ENCODE measurements around the gene OSTN. TPM values are rescaled to one million over a fixed set of nuclear protein-coding genes. Genes with fewer than 3 reads are reported as not detected.

OSTN gene
- total RNA-seq, 3 donors from 2014 or later (not counting 1 experiment from before 2014, with no cell fraction given): not detected

DNA sequence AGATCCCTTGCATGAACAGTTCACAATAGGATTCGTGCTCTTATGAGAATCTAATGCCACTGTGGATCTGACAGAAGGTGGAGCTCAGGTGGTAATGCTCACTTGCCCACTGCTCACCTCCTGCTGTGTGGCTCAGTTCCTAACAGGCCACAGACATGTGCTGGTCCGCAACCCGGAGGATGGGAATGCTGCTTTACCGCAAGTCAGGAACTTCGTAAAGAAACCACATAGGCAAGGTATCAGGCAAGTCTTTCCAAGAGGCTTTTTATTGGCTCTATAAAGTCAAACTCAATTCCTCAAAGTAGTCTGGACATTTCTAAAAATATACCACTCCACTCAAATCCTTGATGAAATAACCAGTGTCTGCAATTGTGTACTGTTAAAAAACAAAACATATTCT lies 56.1 kb downstream of the OSTN start:
- DNase-seq (no peak), ATAC-seq (no peak)
- TF ChIP-seq, protein P1, sequence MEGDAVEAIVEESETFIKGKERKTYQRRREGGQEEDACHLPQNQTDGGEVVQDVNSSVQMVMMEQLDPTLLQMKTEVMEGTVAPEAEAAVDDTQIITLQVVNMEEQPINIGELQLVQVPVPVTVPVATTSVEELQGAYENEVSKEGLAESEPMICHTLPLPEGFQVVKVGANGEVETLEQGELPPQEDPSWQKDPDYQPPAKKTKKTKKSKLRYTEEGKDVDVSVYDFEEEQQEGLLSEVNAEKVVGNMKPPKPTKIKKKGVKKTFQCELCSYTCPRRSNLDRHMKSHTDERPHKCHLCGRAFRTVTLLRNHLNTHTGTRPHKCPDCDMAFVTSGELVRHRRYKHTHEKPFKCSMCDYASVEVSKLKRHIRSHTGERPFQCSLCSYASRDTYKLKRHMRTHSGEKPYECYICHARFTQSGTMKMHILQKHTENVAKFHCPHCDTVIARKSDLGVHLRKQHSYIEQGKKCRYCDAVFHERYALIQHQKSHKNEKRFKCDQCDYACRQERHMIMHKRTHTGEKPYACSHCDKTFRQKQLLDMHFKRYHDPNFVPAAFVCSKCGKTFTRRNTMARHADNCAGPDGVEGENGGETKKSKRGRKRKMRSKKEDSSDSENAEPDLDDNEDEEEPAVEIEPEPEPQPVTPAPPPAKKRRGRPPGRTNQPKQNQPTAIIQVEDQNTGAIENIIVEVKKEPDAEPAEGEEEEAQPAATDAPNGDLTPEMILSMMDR (IDR thresholded peaks at IDR 0.05): no peak
- H3K4me1 Mint-ChIP-seq: peaks cover 0 to 5% of the 10 kb centered on the region in 2 donors
- Histone ChIP-seq H3K36me3 (ENCODE audit: control insufficient read depth, insufficient read depth, low read length) (no peaks in the 10 kb centered on the region), H3K9me3 (ENCODE audit: control insufficient read depth, insufficient read depth, low read length) (no peaks in the 10 kb centered on the region), H3K4me1 (ENCODE audit: control insufficient read depth, insufficient read depth, low read length) (no peaks in the 10 kb centered on the region), H3K27ac (ENCODE audit: low read length) (no peak overlapping the region), H3K27me3 (ENCODE audit: control insufficient read depth, insufficient read depth, low read length) (no peaks in the 10 kb centered on the region), H3K4me3 (ENCODE audit: low read length) (no peak overlapping the region)
- intact Hi-C loops (cut with micrococcal nuclease): no loop called here
- 82% methylated on average over 5 of the region's 5 CpGs for WGBS (ENCODE audit: insufficient coverage)
- no peaks in the 10 kb centered on the region for H3K27me3 Mint-ChIP-seq (ENCODE audit: low read depth in 2 of 2)
- no peaks in the 10 kb centered on the region for H3K36me3 Mint-ChIP-seq
- no peak overlapping the region for H3K27ac Mint-ChIP-seq
- no peaks in the 10 kb centered on the region for H3K9me3 Mint-ChIP-seq
- H3K4me3 Mint-ChIP-seq: no peak overlapping the region

GRCh38 chr3:191256405-191256804 lies 57.4 kb downstream of the OSTN start:
- ATAC-seq: no peak
- no peaks in the 10 kb centered on the region for H3K27me3 Mint-ChIP-seq (ENCODE audit: low read depth in 2 of 2)
- peaks cover 0 to 5% of the 10 kb centered on the region in 2 donors for H3K4me1 Mint-ChIP-seq
- Histone ChIP-seq H3K27me3 (ENCODE audit: control insufficient read depth, insufficient read depth, low read length) (no peaks in the 10 kb centered on the region), H3K9me3 (ENCODE audit: control insufficient read depth, insufficient read depth, low read length) (no peaks in the 10 kb centered on the region), H3K27ac (ENCODE audit: low read length) (no peak overlapping the region), H3K36me3 (ENCODE audit: control insufficient read depth, insufficient read depth, low read length) (no peaks in the 10 kb centered on the region), H3K4me3 (ENCODE audit: low read length) (no peak overlapping the region), H3K4me1 (ENCODE audit: control insufficient read depth, insufficient read depth, low read length) (no peaks in the 10 kb centered on the region)
- TF ChIP-seq, protein P1 (IDR thresholded peaks at IDR 0.05): no peak
- no peaks in the 10 kb centered on the region for H3K9me3 Mint-ChIP-seq
- no peak for DNase-seq
- no peaks in the 10 kb centered on the region for H3K36me3 Mint-ChIP-seq
- no peak overlapping the region for H3K4me3 Mint-ChIP-seq
- intact Hi-C loops (cut with micrococcal nuclease): no loop called here
- no peak overlapping the region for H3K27ac Mint-ChIP-seq

GRCh38 chr3:191257286-191257685 lies 58.2 kb downstream of the OSTN start:
- H3K27me3 ChIP-seq (ENCODE audit: control insufficient read depth, insufficient read depth, low read length): no peaks in the 10 kb centered on the region
- ATAC-seq (no peak), DNase-seq (no peak)
- TF ChIP-seq, protein P1 (IDR thresholded peaks at IDR 0.05): no peak
- H3K36me3 Mint-ChIP-seq: no peaks in the 10 kb centered on the region
- H3K4me3 ChIP-seq (ENCODE audit: low read length): no peak overlapping the region
- no peak overlapping the region for H3K27ac ChIP-seq (ENCODE audit: low read length)
- H3K36me3 ChIP-seq (ENCODE audit: control insufficient read depth, insufficient read depth, low read length): no peaks in the 10 kb centered on the region
- H3K9me3 Mint-ChIP-seq: no peaks in the 10 kb centered on the region
- H3K4me1 Mint-ChIP-seq: peaks cover 0 to 5% of the 10 kb centered on the region in 2 donors
- no peaks in the 10 kb centered on the region for H3K27me3 Mint-ChIP-seq (ENCODE audit: low read depth in 2 of 2)
- no peaks in the 10 kb centered on the region for H3K4me1 ChIP-seq (ENCODE audit: control insufficient read depth, insufficient read depth, low read length)
- intact Hi-C loops (cut with micrococcal nuclease): no loop called here
- no peaks in the 10 kb centered on the region for H3K9me3 ChIP-seq (ENCODE audit: control insufficient read depth, insufficient read depth, low read length)
- no peak overlapping the region for H3K27ac Mint-ChIP-seq
- no peak overlapping the region for H3K4me3 Mint-ChIP-seq
- WGBS (ENCODE audit: insufficient coverage): 100% methylated on average over 2 of the region's 2 CpGs

- Mint-ChIP-seq H3K27me3 (ENCODE audit: low read depth in 2 of 2) (no peaks in the 10 kb centered on the region), H3K9me3 (no peaks in the 10 kb centered on the region), H3K4me3 (no peak overlapping the region), H3K4me1 (peaks cover 0 to 5% of the 10 kb centered on the region in 2 donors), H3K27ac (no peak overlapping the region), H3K36me3 (no peaks in the 10 kb centered on the region)
- Histone ChIP-seq H3K4me1 (ENCODE audit: control insufficient read depth, insufficient read depth, low read length) (no peaks in the 10 kb centered on the region), H3K4me3 (ENCODE audit: low read length) (no peak overlapping the region), H3K9me3 (ENCODE audit: control insufficient read depth, insufficient read depth, low read length) (no peaks in the 10 kb centered on the region), H3K36me3 (ENCODE audit: control insufficient read depth, insufficient read depth, low read length) (no peaks in the 10 kb centered on the region), H3K27me3 (ENCODE audit: control insufficient read depth, insufficient read depth, low read length) (no peaks in the 10 kb centered on the region), H3K27ac (ENCODE audit: low read length) (no peak overlapping the region)
- ATAC-seq: no peak
- 17% methylated on average over 1 of the region's 1 CpG for WGBS (ENCODE audit: insufficient coverage)
- intact Hi-C loops (cut with micrococcal nuclease): no loop called here
- TF ChIP-seq, protein P1 (IDR thresholded peaks at IDR 0.05): no peak
- no peak for DNase-seq
These were observed 60.4 kb downstream of the OSTN start for GRCh38 chr3:191259486-191259885.

Measured in natural killer cell (primary cell).